GM21390 (cell line): ENCODE measurements around the gene PARD3.
A peak's percentile ranks its signal among the peaks of the same experiment; 100 is the strongest.
"Not testable (repeated sequence)": the region's sequence is repeated elsewhere in the genome, so short reads cannot be mapped to it uniquely, and the experiment has no call there.

Experiments used
- ATAC-seq: cut with Tn5 transposase; IDR thresholded peaks from one replicate; pipeline ENCODE4 v1.9.1; 2021; ENCODE audit not compliant: unreplicated experiment

The PARD3 gene

GRCh38 chr10:34815185-34816084, at the start of gene PARD3:
Gene PARD3 (minus strand): TSS chr10:34815296. CDS start chr10:34814995, 301 bp downstream.
- peak; percentile 43 for ATAC-seq

DNA sequence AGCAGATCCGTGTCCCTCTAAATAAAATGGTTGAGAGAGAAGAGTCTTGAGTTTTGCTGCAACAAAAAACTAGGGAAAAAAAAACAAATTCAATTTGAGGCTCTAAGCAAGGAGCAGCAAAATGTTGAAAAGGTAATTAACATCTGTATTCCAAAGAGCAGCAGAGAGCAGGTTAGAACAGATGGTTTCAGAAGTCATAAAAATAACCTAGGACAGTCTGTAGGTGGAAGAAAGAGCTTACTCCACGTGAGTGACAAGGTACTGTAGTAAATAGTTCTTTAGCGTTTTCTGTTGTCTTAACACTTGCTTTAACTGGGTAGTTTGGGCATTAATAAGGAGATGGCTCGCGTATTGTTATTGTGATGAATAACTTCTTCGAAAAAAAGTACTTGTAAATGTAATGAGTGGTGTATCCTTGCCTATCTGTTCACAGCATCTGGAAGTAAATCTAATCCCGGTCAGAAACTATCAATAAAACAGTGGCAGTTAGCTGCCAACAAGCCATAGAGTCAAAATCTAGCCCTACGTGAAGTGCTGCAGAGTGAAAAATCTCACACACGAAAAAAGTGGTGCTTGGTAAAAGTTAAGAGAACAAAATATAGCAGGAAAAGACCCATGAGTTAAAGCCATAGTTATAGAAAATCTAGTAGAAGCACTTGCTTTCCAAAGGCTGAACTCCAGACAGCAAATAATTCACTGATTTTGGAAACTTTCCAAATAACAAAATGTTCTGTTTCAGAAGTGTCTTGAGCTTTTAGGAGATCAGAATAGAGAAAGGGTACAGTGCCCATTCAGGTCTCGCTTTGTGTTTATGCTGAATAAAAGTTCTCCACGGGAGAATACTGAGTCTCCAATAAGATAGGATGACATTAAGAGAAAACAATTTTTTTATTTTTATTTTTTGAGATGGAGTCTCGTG, 49.3 kb upstream of the PARD3 start:
- ATAC-seq: no peak

- no peak for ATAC-seq
Measured at GRCh38 chr10:34862892-34863291, 47.8 kb upstream of the PARD3 start.

- ATAC-seq: no peak
Measured at GRCh38 chr10:34861293-34862021, 46.4 kb upstream of the PARD3 start.

- no peak for ATAC-seq
Measured at GRCh38 chr10:34859170-34859569, 44.1 kb upstream of the PARD3 start.

DNA sequence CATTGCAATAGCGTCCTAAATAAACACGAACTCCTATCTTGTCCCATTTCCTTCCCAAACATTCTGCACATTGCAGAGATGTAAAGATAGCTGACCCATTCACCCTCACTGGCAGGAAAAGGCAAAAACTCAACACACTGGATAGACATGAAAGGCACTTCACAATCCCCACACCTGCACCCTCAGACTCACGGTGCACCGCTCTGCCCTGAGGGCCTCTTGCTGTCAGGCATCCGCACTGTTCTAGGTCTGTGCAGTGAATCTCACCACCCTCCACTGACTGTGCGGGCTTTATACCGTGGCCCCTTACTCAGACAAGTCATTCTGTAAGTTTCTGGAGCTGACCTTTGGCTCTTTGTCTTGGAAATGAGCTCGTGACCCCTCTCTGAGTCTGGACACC, 42.9 kb upstream of the PARD3 start:
- ATAC-seq: no peak

GRCh38 chr10:34854147-34854601, 39.1 kb upstream of the PARD3 start:
- no peak for ATAC-seq

GRCh38 chr10:34853357-34853756, 38.3 kb upstream of the PARD3 start:
- no peak for ATAC-seq

- ATAC-seq: no peak
Measured at GRCh38 chr10:34850558-34850957, 35.5 kb upstream of the PARD3 start.

GRCh38 chr10:34850036-34850435, 34.9 kb upstream of the PARD3 start:
- ATAC-seq: no peak

DNA sequence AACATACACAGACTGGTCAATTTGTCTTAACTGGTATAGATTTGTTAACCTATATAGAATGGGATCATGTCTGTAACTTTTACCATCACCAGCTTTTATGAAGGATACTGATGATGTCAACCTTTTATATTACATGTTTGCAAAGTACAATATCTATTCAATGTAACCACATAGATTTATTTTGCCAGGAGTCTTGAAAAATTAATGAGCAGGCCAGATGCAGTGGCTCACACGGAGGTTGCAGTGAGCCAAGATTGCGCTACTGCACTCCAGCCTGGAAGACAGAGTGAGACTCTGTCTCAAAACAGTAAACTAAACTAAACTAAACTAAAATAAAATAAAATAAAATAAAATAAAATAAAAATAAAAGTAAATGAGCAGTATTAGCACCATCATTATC, 30.0 kb upstream of the PARD3 start:
- no peak for ATAC-seq

DNA sequence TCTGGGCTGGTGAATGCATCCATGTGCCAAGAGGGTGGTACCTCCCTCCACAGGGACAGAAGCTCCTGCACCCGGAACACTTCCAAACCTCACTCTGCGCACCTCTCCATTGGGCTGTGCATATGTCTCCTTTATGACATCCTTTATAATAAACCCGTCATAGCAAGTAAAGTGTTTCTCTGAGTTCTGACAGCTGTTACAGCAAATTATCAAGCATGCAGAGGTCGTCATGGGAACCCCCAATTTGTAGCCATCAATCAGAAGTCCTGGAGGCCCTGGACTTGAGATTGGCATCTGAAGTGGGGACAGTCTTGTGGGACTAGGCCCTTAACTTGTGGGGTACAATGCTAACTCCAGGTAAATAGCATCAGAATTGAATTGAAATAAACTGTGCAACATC, 29.4 kb upstream of the PARD3 start:
- ATAC-seq: no peak

- not testable (repeated sequence) for ATAC-seq
Measured at GRCh38 chr10:34843470-34843869, 28.4 kb upstream of the PARD3 start.

DNA sequence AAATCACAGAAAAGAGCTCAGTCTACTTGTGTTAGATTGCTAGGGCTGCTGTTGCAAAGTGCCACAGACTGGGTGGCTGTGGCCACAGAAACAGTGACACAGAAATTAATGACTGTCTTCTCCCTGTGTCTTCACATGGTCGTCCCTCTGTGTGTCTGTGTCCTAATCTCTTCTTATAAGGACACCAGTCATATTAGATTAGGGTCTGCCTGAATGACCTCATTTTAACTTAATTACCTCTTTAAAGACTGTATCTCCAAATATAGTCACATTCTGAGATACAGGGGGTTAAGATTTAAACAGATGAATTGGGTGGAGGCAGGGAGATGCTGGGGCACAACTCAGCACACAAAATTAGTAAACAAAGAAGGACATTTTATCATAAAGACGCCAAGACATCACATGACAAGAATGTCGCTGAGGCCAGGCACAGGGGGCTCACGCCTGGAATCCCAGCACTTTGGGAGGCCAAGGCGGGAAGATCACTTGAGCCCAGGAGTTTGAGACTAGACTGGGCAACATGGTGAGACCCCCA, 23.3 kb upstream of the PARD3 start:
- no peak for ATAC-seq

GRCh38 chr10:34835908-34836508, 20.9 kb upstream of the PARD3 start:
- ATAC-seq: peak; percentile 60

DNA sequence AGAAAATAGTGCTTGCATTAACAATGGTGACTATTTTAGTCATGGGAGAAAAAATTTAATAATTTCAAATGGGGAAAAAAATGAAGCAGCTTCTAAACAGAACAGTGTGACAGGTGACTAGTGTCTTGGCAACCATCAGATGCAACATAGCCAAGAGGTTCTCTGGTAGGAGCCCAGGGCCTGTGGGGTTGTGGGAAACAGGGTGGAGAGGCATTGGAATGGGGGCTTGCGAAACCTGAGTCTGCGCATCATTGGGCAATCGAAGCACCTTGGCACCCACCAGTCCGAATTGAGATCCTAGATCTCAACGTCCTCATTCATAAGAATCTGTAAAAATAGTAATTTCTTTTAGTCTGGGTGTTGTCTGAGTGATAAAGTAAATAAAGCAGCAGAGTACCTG, 19.2 kb upstream of the PARD3 start:
- no peak for ATAC-seq

DNA sequence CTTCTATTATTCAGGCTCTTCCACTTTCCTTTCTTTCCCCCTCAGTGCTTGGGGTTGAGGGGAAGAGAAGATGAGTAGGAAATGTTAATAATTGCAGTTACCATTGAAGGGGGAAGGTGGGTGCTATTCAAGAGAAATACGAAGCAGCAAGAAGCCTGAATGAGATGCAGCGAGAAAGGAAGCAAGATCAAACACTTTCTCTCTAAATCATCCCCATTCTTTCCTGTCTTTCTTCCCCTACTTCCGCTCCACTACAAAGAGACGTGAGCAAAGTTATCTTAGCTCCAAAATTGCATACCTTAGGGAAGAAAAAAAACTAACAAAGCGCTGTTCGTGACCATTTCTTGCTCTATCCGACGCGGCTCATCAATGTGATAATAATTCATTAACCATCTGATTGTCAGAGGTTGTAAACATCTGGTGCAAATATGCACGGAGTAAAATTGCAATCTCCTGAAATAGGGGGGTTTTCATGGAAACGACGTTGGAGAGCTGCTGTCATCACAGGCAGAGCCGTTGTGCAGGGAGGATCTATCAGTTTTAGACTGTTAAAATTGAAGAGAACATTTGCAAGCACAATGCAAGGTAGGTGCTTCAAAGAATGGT, 15.2 kb upstream of the PARD3 start:
- ATAC-seq: no peak

- ATAC-seq: no peak
Measured at GRCh38 chr10:34826857-34827766, 12.0 kb upstream of the PARD3 start.

DNA sequence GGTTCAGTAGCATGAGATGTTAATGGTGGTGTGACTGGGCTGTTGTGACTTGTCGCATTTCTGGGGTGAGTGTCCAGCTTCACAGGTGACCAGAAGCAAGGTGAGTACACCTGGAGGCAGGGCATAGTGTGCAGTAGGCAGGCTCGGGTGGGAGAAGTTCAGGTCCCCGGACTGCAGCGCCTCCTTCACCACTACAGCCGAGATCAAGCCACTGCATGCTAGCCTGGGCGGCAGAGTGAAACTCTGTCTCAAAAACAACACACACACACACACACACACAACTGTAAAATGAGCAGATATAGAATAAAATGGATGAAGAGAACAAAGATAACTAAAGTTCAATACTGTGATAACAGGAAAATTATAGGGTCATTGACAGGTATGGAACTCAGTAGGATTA, 11.1 kb upstream of the PARD3 start:
- no peak for ATAC-seq
